ENCODE measurements around the gene CFDP1. TPM values are rescaled to one million over a fixed set of nuclear protein-coding genes. Genes with fewer than 3 reads are reported as not detected.

CFDP1 gene
- total RNA-seq, 4 donors from 2014 or later: 36.7 to 81.4 (median 48.2) TPM

DNA sequence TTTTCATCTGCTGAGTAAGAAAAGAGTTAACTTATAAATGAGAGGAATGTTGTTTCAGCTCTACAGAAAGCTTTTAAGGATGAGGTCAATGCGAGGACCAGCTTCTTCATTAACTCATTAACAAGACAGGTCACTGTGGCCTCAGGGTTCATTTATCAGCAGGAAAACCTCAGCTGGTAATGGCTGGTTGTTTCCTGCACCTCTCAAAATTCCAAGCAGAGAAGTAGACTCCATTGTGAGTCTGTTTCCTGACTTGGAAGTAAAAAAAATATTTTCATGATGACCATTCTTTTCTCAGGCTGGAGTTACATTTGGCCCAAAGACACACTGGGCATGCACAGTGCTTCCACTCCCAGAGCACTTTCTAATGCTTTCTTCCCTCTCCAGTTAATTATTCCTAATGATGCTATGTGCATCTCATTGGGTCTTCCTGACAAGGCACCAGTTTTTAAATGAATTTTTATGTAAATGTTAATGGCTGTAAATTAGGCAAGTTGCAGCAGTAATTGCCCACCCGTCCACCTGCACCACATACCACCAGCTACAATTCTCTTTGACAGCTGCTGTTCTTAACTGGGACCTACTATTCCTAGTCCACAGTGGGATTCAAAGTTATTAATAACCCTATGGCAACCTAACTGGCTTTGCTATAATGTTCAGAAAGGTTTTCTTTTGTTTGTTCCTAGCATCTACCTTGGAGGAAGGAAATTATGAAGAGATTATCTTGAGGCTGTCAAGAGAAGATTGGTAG lies 92.4 kb downstream of the CFDP1 start:
- TF ChIP-seq CTCF (IDR thresholded peaks at IDR 0.05): no peak
- no peak for TF ChIP-seq POLR2A (IDR thresholded peaks at IDR 0.05)
- no peak for TF ChIP-seq EP300 (IDR thresholded peaks at IDR 0.05)
- no peak for TF ChIP-seq POLR2AphosphoS5 (IDR thresholded peaks at IDR 0.05)
- no peak overlapping the region for H3K27ac ChIP-seq
- WGBS: 76% methylated on average over 2 of the region's 2 CpGs
- H3K9me3 ChIP-seq: no peaks in the 10 kb centered on the region
- H3K27me3 ChIP-seq: no peaks in the 10 kb centered on the region
- H3K36me3 ChIP-seq: no peaks in the 10 kb centered on the region
- no peak for DNase-seq (ENCODE audit: low spot score in 2 of 2)
- peaks cover 23% of the 10 kb centered on the region for H3K4me1 ChIP-seq
- H3K4me3 ChIP-seq: no peak overlapping the region

DNA sequence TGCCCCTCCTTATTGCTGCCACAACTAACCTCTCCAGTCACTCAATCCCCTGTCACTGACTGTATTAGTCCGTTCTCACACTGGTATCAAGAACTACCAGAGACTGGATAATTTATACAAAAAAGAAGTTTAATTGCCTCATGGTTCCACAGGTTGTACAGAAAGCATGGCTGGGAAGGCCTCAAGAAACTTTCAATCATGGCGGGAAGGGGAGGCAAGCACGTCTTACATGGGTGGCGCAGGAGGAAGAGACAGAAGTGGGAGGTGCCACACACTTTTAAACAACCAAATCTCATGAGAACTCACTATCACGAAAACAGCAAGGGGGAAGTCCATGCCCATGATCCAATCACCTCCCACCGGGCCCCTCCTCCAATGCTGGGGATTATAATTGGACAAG lies 95.9 kb downstream of the CFDP1 start:
- TF ChIP-seq POLR2AphosphoS5 (IDR thresholded peaks at IDR 0.05) (no peak), EP300 (IDR thresholded peaks at IDR 0.05) (no peak), CTCF (IDR thresholded peaks at IDR 0.05) (no peak), POLR2A (IDR thresholded peaks at IDR 0.05) (no peak)

GRCh38 chr16:75336521-75336920 lies 96.8 kb downstream of the CFDP1 start:
- 95% methylated on average over 2 of the region's 2 CpGs for WGBS
- DNase-seq (ENCODE audit: low spot score in 2 of 2): no peak
- H3K4me3 ChIP-seq: no peak overlapping the region
- H3K9me3 ChIP-seq: no peaks in the 10 kb centered on the region
- H3K36me3 ChIP-seq: no peaks in the 10 kb centered on the region
- no peaks in the 10 kb centered on the region for H3K27me3 ChIP-seq
- no peak overlapping the region for H3K27ac ChIP-seq
- H3K4me1 ChIP-seq: peaks cover 5% of the 10 kb centered on the region
- TF ChIP-seq EP300 (IDR thresholded peaks at IDR 0.05): no peak
- no peak for TF ChIP-seq POLR2A (IDR thresholded peaks at IDR 0.05)

More for the DNA sequence above, 95.9 kb downstream of the CFDP1 start:
- no peaks in the 10 kb centered on the region for H3K9me3 ChIP-seq
- no peak for DNase-seq (ENCODE audit: low spot score in 2 of 2)
- H3K27ac ChIP-seq: no peak overlapping the region
- no peaks in the 10 kb centered on the region for H3K27me3 ChIP-seq
- H3K4me1 ChIP-seq: peaks cover 14% of the 10 kb centered on the region
- no peaks in the 10 kb centered on the region for H3K36me3 ChIP-seq
- WGBS: 95% methylated on average over 6 of the region's 6 CpGs
- no peak overlapping the region for H3K4me3 ChIP-seq

- WGBS: 53% methylated on average over 2 of the region's 2 CpGs
- H3K36me3 ChIP-seq: no peaks in the 10 kb centered on the region
- TF ChIP-seq POLR2AphosphoS5 (IDR thresholded peaks at IDR 0.05): no peak
- TF ChIP-seq POLR2A (IDR thresholded peaks at IDR 0.05): no peak
- no peak for TF ChIP-seq CTCF (IDR thresholded peaks at IDR 0.05)
- TF ChIP-seq EP300 (IDR thresholded peaks at IDR 0.05): no peak
- H3K27ac ChIP-seq: no peak overlapping the region
- DNase-seq (ENCODE audit: low spot score in 2 of 2): no peak
- H3K27me3 ChIP-seq: no peaks in the 10 kb centered on the region
- peaks cover 4% of the 10 kb centered on the region for H3K4me1 ChIP-seq
- H3K4me3 ChIP-seq: no peak overlapping the region
- no peaks in the 10 kb centered on the region for H3K9me3 ChIP-seq
Measured at GRCh38 chr16:75333721-75334163, 99.6 kb downstream of the CFDP1 start.

DNA sequence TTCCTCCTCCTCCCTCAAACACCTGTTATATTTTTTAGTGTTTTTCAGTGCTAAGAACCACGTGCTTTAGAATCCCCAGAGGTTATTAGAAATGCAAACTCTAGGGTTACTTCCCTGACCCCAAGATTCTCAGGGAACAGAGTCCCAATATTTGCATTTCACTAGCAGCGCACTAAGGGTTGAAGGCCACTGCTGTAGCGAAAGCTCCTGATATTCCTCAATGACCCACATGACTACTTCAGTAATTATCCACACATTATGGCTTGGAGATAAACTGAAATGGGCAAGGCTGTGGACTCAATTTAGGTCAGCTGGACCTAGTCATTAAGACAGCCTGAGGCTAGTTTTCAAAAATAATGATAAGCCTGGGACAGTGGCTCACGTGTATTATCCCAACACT lies 103.4 kb downstream of the CFDP1 start:
- no peak for TF ChIP-seq POLR2A (IDR thresholded peaks at IDR 0.05)
- TF ChIP-seq CTCF (IDR thresholded peaks at IDR 0.05): no peak
- TF ChIP-seq EP300 (IDR thresholded peaks at IDR 0.05): no peak
- no peak for TF ChIP-seq POLR2AphosphoS5 (IDR thresholded peaks at IDR 0.05)
- Histone ChIP-seq H3K36me3 (no peaks in the 10 kb centered on the region), H3K27me3 (no peaks in the 10 kb centered on the region), H3K9me3 (no peaks in the 10 kb centered on the region), H3K27ac (no peak overlapping the region), H3K4me3 (no peak overlapping the region), H3K4me1 (peaks cover 4% of the 10 kb centered on the region)
- DNase-seq (ENCODE audit: low spot score in 2 of 2): no peak
- WGBS: 89% methylated on average over 4 of the region's 4 CpGs

All from suprapubic skin (tissue), 4 donors.